Transverse colon (tissue), 4 donors: Measurements from ENCODE around the gene FAM114A1. TPM values are rescaled to one million over a fixed set of nuclear protein-coding genes. Genes with fewer than 3 reads are reported as not detected.
A peak's percentile ranks its signal among the peaks of the same experiment; 100 is the strongest.
"Not testable (repeated sequence)": the region's sequence is repeated elsewhere in the genome, so short reads cannot be mapped to it uniquely, and the experiment has no call there.

Source experiments
- DNase-seq: peaks from one replicate; pipeline ENCODE4 v3.0.0-alpha.2; 2019
- H3K27ac ChIP-seq, 4 donors: fragments of 200-600 bp; sonication (generic); 2 replicates each; pipeline ENCODE4 v1.5.1; 2016 to 2018; ENCODE audit warnings: inconsistent platforms in 4 of 4
- H3K27me3 ChIP-seq: fragments of 200-600 bp; sonication (generic); 2 replicates; pipeline ENCODE4 v1.5.1; 2017; ENCODE audit warnings: inconsistent platforms
- H3K36me3 ChIP-seq, 4 donors: fragments of 200-600 bp; sonication (generic); 2 replicates each; pipeline ENCODE4 v1.5.1; 2017 to 2019; ENCODE audit warnings: inconsistent platforms in 4 of 4
- H3K4me1 ChIP-seq, 4 donors: fragments of 200-600 bp; sonication (generic); 2 replicates each; pipeline ENCODE4 v1.5.1; 2017 to 2020; ENCODE audit warnings: inconsistent platforms in 4 of 4
- H3K4me3 ChIP-seq, 4 donors: fragments of 200-600 bp; sonication (generic); 1 replicate in 1 of 4; 2 replicates in 3 of 4; pipeline versions ENCODE4 v1.5.1 to v1.6.1; 2017 to 2019; ENCODE audit warnings: inconsistent platforms in 4 of 4
- H3K9me3 ChIP-seq, 2 donors: fragments of 200-600 bp; sonication (generic); 2 replicates each; pipeline ENCODE4 v1.5.1; 2017 to 2019; ENCODE audit warnings: inconsistent platforms in 2 of 2
- CTCF ChIP-seq, 5 experiments: fragments of 200-600 bp in 3 of 5; fragments of 450-650 bp in 2 of 5; sonication (generic) in 3 of 5; IDR thresholded peaks; 1 replicate in 2 of 5; 2 replicates in 3 of 5; pipeline ENCODE4 v1.5.1; 2016 to 2017; ENCODE audit warnings: antibody characterized with exemption in 5 of 5, inconsistent platforms in 3 of 5, mild to moderate bottlenecking in 2 of 5, moderate library complexity in 1 of 5
- EP300 ChIP-seq: sonication (generic); formaldehyde crosslinking; IDR thresholded peaks from one replicate; pipeline ENCODE4 v1.6.1; 2017; ENCODE audit warnings: antibody characterized with exemption, low read depth
- POLR2A ChIP-seq: fragments of 450-650 bp; IDR thresholded peaks from one replicate; pipeline ENCODE4 v1.6.1; 2016; ENCODE audit warnings: antibody characterized with exemption, mild to moderate bottlenecking, moderate library complexity
- POLR2AphosphoS5 ChIP-seq, 3 donors: sonication (generic); formaldehyde crosslinking; IDR thresholded peaks; one replicate each; pipeline ENCODE4 v1.6.1; 2016; ENCODE audit warnings: antibody characterized with exemption in 3 of 3
- WGBS, 2 donors: methylation state at CpG; one replicate each; pipeline ENCODE4 v1.1.5; 2018; ENCODE audit warnings: low coverage in 1 of 2; 5-methylcytosine and 5-hydroxymethylcytosine counted together
- in situ Hi-C, 4 donors: fragments of 200-750 bp; cut with MboI; loops; one replicate each; pipeline versions ENCODE4 v1.15.0 to v1.15.1; 2017; ENCODE audit warnings: low sequenced_read_pairs in 3 of 4, low pct_ligation_motif_present in 1 of 4, low pct_unique_long_range_greater_than_20kb in 1 of 4
- intact Hi-C: fragments of 100-400 bp; cut with DNase I; formaldehyde crosslinking; loops from one replicate; pipeline ENCODE4 v1.15.1; 2023; ENCODE audit warnings: low total_unique reads
- total RNA-seq, 4 donors: library from RNA; depleted of rRNA; stranded (reverse); fragments of >200 nt; gene quantifications; one replicate each; pipeline ENCODE4 v1.1.0, GENCODE V29; 2016

Gene FAM114A1
- total RNA-seq, 4 donors from 2014 or later: 52.4 to 121 (median 115) TPM

DNA sequence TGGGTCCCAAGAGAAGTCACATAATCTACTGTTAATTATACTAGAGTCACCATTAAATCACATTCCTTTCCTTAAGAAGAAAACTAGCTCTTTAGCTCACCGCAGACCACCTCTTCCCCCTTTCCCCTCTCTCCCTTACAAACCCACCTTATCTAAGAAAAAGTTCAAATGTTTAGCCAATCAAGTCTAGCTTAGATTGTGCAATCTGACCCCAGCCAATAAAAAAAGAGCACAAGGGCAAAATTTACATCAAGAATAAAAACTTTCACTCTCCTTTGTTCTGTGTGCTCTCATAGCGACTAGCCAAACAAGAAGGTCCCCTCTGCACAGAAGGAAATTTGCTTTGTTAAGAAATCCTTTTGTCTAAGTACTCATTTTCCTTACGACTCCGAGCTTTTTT lies 88.4 kb downstream of the FAM114A1 start:
- Histone ChIP-seq H3K9me3 (no peaks in the 10 kb centered on the region), H3K27me3 (no peaks in the 10 kb centered on the region), H3K4me1 (no peaks in the 10 kb centered on the region), H3K4me3 (no peak overlapping the region), H3K36me3 (no peaks in the 10 kb centered on the region), H3K27ac (no peak overlapping the region)
- WGBS, 2 donors: 90 to 93% methylated on average over 4 of the region's 4 CpGs
- in situ Hi-C loops (no loop called here), intact Hi-C loops (loop anchor here (10.0 kb wide), 1 partner anchor 89 kb away; no protein-coding TSS in a partner anchor)
- TF ChIP-seq CTCF (IDR thresholded peaks at IDR 0.05) (no peak), EP300 (no peak), POLR2A (no peak), POLR2AphosphoS5 (IDR thresholded peaks at IDR 0.05) (no peak)
- no peak for DNase-seq

DNA sequence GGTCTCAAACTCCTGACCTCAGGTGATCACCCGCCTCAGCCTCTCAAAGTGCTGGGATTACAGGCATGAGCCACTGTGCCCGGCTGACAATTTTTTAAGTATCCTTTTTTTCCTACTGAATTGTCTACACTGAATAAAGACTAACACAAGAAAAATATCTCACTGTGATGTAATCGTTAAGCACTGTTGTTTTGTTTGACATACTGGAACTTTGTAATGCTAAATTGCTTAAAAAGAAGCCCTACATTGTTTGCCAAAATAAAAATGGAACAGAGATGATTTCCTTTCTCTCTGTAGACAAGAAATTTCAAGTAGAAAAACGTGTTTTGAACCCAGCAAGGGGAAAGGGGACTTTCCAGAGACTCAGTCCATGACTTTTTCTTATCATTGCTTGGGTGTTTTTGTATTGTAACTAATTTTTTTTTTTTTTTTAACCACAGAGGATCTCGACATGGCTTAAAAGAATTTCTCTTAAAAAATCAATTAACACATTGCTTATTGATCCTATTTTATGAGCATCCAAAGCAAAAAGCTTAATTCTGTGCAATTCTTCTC lies 89.7 kb downstream of the FAM114A1 start:
- no peaks in the 10 kb centered on the region for H3K4me1 ChIP-seq
- H3K27me3 ChIP-seq: no peaks in the 10 kb centered on the region
- H3K36me3 ChIP-seq: no peaks in the 10 kb centered on the region
- no peak overlapping the region for H3K4me3 ChIP-seq
- peak overlapping the region in 1 of 4 donors; percentile 48 for H3K27ac ChIP-seq
- intact Hi-C loops (loop anchor here (10.0 kb wide), 1 partner anchor 87 kb away; no protein-coding TSS in a partner anchor), in situ Hi-C loops (no loop called here)
- no peaks in the 10 kb centered on the region for H3K9me3 ChIP-seq
- WGBS, 2 donors: 47 to 59% methylated on average over 4 to 5 of the region's 5 CpGs
- TF ChIP-seq POLR2AphosphoS5 (IDR thresholded peaks at IDR 0.05): no peak
- no peak for TF ChIP-seq CTCF (IDR thresholded peaks at IDR 0.05)
- no peak for TF ChIP-seq POLR2A
- TF ChIP-seq EP300: no peak
- no peak for DNase-seq

DNA sequence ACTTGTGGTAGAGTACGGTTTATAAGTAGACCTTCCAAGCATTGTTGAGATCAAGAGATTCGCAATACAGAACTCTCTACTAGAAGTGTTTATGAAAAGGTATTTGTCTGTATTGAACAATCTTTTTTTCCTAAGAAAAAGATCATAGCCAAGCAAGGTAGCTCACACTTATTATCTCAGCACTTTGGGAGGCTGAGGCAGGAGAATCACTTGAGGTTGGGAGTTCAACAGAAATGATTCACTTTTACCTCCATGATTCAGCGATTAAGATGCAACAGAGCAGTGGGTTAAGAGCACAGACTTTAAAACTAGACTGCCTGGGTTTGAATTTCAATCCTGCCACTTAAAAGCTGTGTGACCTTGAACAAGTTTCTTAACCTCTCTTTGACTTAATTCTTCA lies 90.3 kb downstream of the FAM114A1 start:
- DNase-seq: no peak
- Histone ChIP-seq H3K36me3 (no peaks in the 10 kb centered on the region), H3K4me1 (no peaks in the 10 kb centered on the region), H3K27ac (no peak overlapping the region), H3K27me3 (no peaks in the 10 kb centered on the region), H3K4me3 (no peak overlapping the region), H3K9me3 (no peaks in the 10 kb centered on the region)
- in situ Hi-C loops (no loop called here), intact Hi-C loops (loop anchor here (10.0 kb wide), 1 partner anchor 87 kb away; no protein-coding TSS in a partner anchor)
- TF ChIP-seq POLR2A: no peak
- TF ChIP-seq CTCF (IDR thresholded peaks at IDR 0.05): no peak
- no peak for TF ChIP-seq EP300
- TF ChIP-seq POLR2AphosphoS5 (IDR thresholded peaks at IDR 0.05): no peak
- WGBS, 2 donors: 92 to 94% methylated on average over 3 of the region's 3 CpGs

- Histone ChIP-seq H3K9me3 (no peaks in the 10 kb centered on the region), H3K36me3 (no peaks in the 10 kb centered on the region), H3K4me1 (no peaks in the 10 kb centered on the region), H3K4me3 (no peak overlapping the region), H3K27me3 (no peaks in the 10 kb centered on the region), H3K27ac (no peak overlapping the region)
- in situ Hi-C loops: no loop called here
- 91 to 94% methylated on average over 4 of the region's 4 CpGs for WGBS, 2 donors
- TF ChIP-seq POLR2A: no peak
- TF ChIP-seq EP300: no peak
- no peak for TF ChIP-seq POLR2AphosphoS5 (IDR thresholded peaks at IDR 0.05)
- TF ChIP-seq CTCF (IDR thresholded peaks at IDR 0.05): no peak
- DNase-seq: no peak
- intact Hi-C loops: loop anchor here (10.0 kb wide), 1 partner anchor 86 kb away; no protein-coding TSS in a partner anchor
These were observed 91.0 kb downstream of the FAM114A1 start for GRCh38 chr4:38958453-38959190.

DNA sequence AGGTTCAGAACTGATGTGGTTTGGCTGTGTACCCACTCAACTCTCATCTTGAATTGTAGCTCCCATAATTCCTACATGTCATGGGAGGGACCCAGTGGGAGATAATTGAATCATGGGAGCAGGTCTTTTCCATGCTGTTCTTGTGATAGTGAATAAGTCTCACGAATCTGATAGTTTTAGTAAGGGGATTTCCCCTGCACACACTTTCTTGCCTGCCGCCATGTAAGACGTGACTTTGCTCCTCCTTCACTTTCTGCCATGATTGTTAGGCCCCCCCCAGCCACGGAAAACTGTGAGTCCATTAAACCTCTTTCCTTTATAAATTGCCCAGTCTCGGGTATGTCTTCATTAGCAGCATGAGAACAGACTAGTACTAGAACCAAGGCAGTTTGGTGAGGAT lies 91.6 kb downstream of the FAM114A1 start:
- H3K27me3 ChIP-seq, in situ Hi-C loops, H3K4me3 ChIP-seq, H3K9me3 ChIP-seq, H3K4me1 ChIP-seq, H3K36me3 ChIP-seq, DNase-seq, H3K27ac ChIP-seq: not testable (repeated sequence)
- intact Hi-C loops: loop anchor here (10.0 kb wide), 1 partner anchor 86 kb away; no protein-coding TSS in a partner anchor
- WGBS, 2 donors: 94 to 100% methylated on average over 3 to 5 of the region's 5 CpGs
